Natural killer cell (primary cell): ENCODE results near the gene DMAC2L. TPM values are rescaled to one million over a fixed set of nuclear protein-coding genes. Genes with fewer than 3 reads are reported as not detected.

Experiments
- ATAC-seq, 3 donors: fragments of 150-1000 bp in 2 of 3; fragments of 200-7000 bp in 1 of 3; cut with Tn5 transposase; 1 replicate in 1 of 3; 2 replicates in 2 of 3; pipeline ENCODE4 v1.10.0; 2021; ENCODE audit warnings: mild to moderate bottlenecking in 2 of 3, moderate library complexity in 2 of 3
- DNase-seq, 2 donors: peaks; one replicate each; pipeline versions ENCODE4 v3.0.0 to v3.0.0-alpha.2; 2013 to 2021; ENCODE audit warnings: mixed read lengths in 1 of 2
- H3K27ac ChIP-seq: one replicate; pipeline ENCODE4 v1.5.1; 2013; ENCODE audit warnings: mild to moderate bottlenecking, low read length
- H3K27me3 ChIP-seq: one replicate; pipeline ENCODE4 v1.6.1; 2013; ENCODE audit warnings: low read length; ENCODE audit not compliant: control insufficient read depth, insufficient read depth
- H3K36me3 ChIP-seq: one replicate; pipeline ENCODE4 v1.6.1; 2013; ENCODE audit warnings: low read length; ENCODE audit not compliant: control insufficient read depth, insufficient read depth
- H3K4me1 ChIP-seq: one replicate; pipeline ENCODE4 v1.6.1; 2013; ENCODE audit warnings: low read length; ENCODE audit not compliant: control insufficient read depth, insufficient read depth
- H3K4me3 ChIP-seq: one replicate; pipeline ENCODE4 v1.5.1; 2013; ENCODE audit warnings: low read length
- H3K9me3 ChIP-seq: one replicate; pipeline ENCODE4 v1.6.1; 2013; ENCODE audit warnings: low read length; ENCODE audit not compliant: control insufficient read depth, insufficient read depth
- H3K27ac Mint-ChIP-seq, 2 donors: one replicate each; pipeline ENCODE4 v1.8.0; 2022; ENCODE audit warnings: mild to moderate bottlenecking in 2 of 2, mixed read lengths in 2 of 2, moderate library complexity in 1 of 2
- H3K27me3 Mint-ChIP-seq, 2 donors: one replicate each; pipeline ENCODE4 v1.8.0; 2022; ENCODE audit warnings: low read depth in 2 of 2, mixed read lengths in 2 of 2
- H3K36me3 Mint-ChIP-seq: one replicate; pipeline ENCODE4 v1.8.0; 2022; ENCODE audit warnings: mixed read lengths
- H3K4me1 Mint-ChIP-seq, 2 donors: one replicate each; pipeline ENCODE4 v1.8.0; 2022; ENCODE audit warnings: mixed read lengths in 2 of 2
- H3K4me3 Mint-ChIP-seq: one replicate; pipeline ENCODE4 v1.8.0; 2022; ENCODE audit warnings: mild to moderate bottlenecking, moderate library complexity, mixed read lengths
- H3K9me3 Mint-ChIP-seq, 2 donors: one replicate each; pipeline ENCODE4 v1.8.0; 2022; ENCODE audit warnings: mixed read lengths in 2 of 2
- WGBS: methylation state at CpG from one replicate; pipeline ENCODE4 v1.1.7; 2013; ENCODE audit warnings: missing lambda C conversion rate; ENCODE audit not compliant: insufficient coverage; 5-methylcytosine and 5-hydroxymethylcytosine counted together
- intact Hi-C: fragments of 100-400 bp; cut with micrococcal nuclease; formaldehyde crosslinking; loops from one replicate; pipeline ENCODE4 v1.14.2; 2022
- total RNA-seq, 4 donors: library from RNA; stranded (reverse); fragments of 120-200 nt in 1 of 4; gene quantifications; one replicate each; pipeline versions ENCODE4 v1.2.3 to v1.2.4, GENCODE V29; 2013 to 2022
- TF ChIP-seq, protein P1 (sequence below): fragments of 200-600 bp; IDR thresholded peaks from one replicate; pipeline ENCODE4 v1.8.0; 2022; ENCODE audit warnings: antibody characterized with exemption

Gene DMAC2L
- total RNA-seq, 3 donors from 2014 or later (not counting 1 experiment from before 2014, with no cell fraction given), result 24.7 to 28.7 (median 25.0) TPM

DNA sequence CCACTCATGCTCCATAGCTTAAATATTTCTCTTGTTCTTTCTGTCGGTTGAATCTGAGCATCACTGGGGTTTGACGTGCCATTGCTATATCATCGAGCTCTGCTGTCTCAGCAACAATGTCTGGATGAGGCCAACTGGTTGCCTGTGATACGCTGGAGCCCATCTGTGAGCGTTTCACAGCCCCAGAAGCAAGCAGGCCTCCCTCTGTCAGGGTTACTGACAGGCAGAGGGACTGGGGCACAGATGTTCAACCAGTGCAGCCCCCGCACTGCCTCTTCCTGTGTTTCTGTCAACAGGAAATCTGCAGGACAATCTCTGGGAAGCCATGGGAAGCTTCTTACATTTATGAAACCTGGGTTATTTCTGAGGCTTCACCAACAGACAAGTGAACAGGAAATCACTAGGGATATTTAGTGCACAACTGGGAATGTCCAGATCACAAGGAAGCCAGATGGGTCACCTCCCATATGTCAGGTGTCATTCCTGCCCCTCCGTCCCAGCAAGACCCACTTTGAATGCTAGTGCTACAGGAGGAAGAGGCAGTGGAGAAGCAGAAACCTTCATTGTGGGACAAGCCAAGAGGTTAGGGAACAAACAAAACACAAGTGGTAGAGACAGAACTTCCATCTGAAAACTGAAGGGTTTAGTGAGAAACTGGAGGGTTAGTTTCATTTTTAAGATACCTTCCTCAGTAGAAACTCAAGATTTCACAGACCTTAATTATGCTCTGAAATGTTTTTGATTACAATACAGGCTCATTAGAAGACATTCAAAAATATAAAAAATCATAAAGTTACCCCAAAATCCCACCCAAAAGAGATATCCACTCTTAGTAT is 24.1 kb downstream of the DMAC2L start:
- 26% methylated on average over 7 of the region's 7 CpGs for WGBS
- H3K4me3 Mint-ChIP-seq, result peak overlapping the region; percentile 67
- peaks cover 21 to 22% of the 10 kb centered on the region in 2 donors for H3K4me1 Mint-ChIP-seq
- H3K36me3 Mint-ChIP-seq, result no peaks in the 10 kb centered on the region
- peaks cover 6% of the 10 kb centered on the region for H3K4me1 ChIP-seq
- H3K27ac ChIP-seq, result no peak overlapping the region
- H3K9me3 ChIP-seq, result no peaks in the 10 kb centered on the region
- no peak overlapping the region for H3K4me3 ChIP-seq
- peak in 1 of 2 donors; percentile 7 for DNase-seq
- no peaks in the 10 kb centered on the region for H3K9me3 Mint-ChIP-seq
- peaks cover 25% of the 10 kb centered on the region for H3K36me3 ChIP-seq
- peak overlapping the region; percentile 77 to 78 for H3K27ac Mint-ChIP-seq
- TF ChIP-seq, protein P1, sequence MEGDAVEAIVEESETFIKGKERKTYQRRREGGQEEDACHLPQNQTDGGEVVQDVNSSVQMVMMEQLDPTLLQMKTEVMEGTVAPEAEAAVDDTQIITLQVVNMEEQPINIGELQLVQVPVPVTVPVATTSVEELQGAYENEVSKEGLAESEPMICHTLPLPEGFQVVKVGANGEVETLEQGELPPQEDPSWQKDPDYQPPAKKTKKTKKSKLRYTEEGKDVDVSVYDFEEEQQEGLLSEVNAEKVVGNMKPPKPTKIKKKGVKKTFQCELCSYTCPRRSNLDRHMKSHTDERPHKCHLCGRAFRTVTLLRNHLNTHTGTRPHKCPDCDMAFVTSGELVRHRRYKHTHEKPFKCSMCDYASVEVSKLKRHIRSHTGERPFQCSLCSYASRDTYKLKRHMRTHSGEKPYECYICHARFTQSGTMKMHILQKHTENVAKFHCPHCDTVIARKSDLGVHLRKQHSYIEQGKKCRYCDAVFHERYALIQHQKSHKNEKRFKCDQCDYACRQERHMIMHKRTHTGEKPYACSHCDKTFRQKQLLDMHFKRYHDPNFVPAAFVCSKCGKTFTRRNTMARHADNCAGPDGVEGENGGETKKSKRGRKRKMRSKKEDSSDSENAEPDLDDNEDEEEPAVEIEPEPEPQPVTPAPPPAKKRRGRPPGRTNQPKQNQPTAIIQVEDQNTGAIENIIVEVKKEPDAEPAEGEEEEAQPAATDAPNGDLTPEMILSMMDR, result no peak
- peak in 2 of 3 donors; percentile 40 to 49 for ATAC-seq
- H3K27me3 Mint-ChIP-seq, result no peaks in the 10 kb centered on the region
- intact Hi-C loops, result no loop called here
- H3K27me3 ChIP-seq, result no peaks in the 10 kb centered on the region

GRCh38 chr14:50338587-50338986 is 26.5 kb downstream of the DMAC2L start:
- H3K27ac Mint-ChIP-seq, result no peak overlapping the region
- WGBS, result 100% methylated on average over 2 of the region's 2 CpGs
- Histone ChIP-seq H3K27me3 (no peaks in the 10 kb centered on the region), H3K27ac (no peak overlapping the region), H3K36me3 (peaks cover 7% of the 10 kb centered on the region), H3K4me1 (peaks cover 14% of the 10 kb centered on the region), H3K4me3 (no peak overlapping the region), H3K9me3 (no peaks in the 10 kb centered on the region)
- no peak for ATAC-seq
- H3K27me3 Mint-ChIP-seq, result no peaks in the 10 kb centered on the region
- peaks cover 22 to 30% of the 10 kb centered on the region in 2 donors for H3K4me1 Mint-ChIP-seq
- intact Hi-C loops, result no loop called here
- TF ChIP-seq, protein P1, result no peak
- H3K4me3 Mint-ChIP-seq, result no peak overlapping the region
- H3K9me3 Mint-ChIP-seq, result no peaks in the 10 kb centered on the region
- DNase-seq, result no peak
- H3K36me3 Mint-ChIP-seq, result no peaks in the 10 kb centered on the region

- Histone ChIP-seq H3K27me3 (no peaks in the 10 kb centered on the region), H3K27ac (no peak overlapping the region), H3K9me3 (no peaks in the 10 kb centered on the region), H3K4me3 (no peak overlapping the region), H3K4me1 (peaks cover 14% of the 10 kb centered on the region), H3K36me3 (peaks cover 7% of the 10 kb centered on the region)
- 90% methylated on average over 1 of the region's 3 CpGs for WGBS
- intact Hi-C loops, result no loop called here
- DNase-seq (no peak), ATAC-seq (no peak)
- Mint-ChIP-seq H3K36me3 (no peaks in the 10 kb centered on the region), H3K4me1 (peaks cover 22 to 36% of the 10 kb centered on the region in 2 donors), H3K27ac (no peak overlapping the region), H3K9me3 (no peaks in the 10 kb centered on the region), H3K4me3 (no peak overlapping the region), H3K27me3 (no peaks in the 10 kb centered on the region)
- TF ChIP-seq, protein P1, result no peak
These were observed 27.2 kb downstream of the DMAC2L start for GRCh38 chr14:50339178-50339804.
